ENCODE results near the gene GKAP1.
A peak's percentile ranks its signal among the peaks of the same experiment; 100 is the strongest.
"Not testable (repeated sequence)": the region's sequence is repeated elsewhere in the genome, so short reads cannot be mapped to it uniquely, and the experiment has no call there.

The GKAP1 gene
- total RNA-seq: 1.6 to 20.0 (median 10.8) reads per million in 9 experiments

DNA sequence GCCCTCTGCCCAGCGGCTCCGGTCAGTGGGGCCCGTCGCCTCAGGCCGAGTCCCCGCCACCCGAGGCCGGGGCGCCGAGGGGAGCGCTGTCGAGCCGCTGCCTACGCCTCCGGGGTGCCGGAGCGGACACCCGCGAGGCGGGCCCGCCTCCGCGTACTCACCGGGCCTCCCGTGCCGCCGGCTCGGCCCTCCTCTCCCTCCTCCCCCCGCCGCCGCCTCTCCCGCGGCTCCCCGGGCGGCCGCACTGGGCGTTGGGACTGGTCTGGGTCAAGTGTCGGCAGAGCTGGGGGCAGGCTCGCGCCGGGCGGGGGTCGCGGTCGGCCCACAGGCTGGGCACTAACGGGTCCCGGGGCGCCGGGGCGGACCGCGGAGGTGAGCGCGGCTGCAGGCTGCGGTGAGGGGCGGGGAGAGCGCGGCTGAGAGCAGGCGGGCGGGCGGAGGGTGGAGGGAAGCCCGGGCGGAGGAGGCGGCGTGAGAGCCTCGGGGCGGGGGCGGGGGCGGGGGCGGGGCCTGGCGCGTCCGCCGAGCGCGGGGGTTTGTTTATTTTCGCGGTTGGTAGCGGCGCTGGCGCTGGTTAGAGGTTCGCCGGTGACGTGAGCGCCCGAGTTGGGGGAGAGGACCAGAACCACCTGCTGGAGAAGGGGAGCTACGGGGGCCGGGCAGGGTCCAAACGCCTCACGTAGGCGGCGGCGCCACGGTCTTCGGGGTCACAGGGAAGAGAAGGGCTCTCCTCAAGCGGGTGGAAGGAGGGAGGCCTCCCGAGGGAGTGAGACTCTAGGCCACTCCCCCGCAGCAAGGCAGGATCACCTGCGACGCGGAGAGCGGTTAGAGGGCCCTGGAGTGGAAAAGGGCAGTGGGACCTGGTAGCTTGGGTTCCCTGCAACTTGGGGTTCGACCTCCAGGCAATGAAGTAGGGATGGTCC is at the start of gene GKAP1:
TSS of gene GKAP1 (minus strand) at position 414 of the 923 bp plus-strand sequence. CDS start 11,252 bp downstream, outside the sequence.
- not testable (repeated sequence) for H3K27me3 Mint-ChIP-seq; H3K4me1 Mint-ChIP-seq (ENCODE audit: low read depth in 2 of 2); H3K9me3 Mint-ChIP-seq
- DNase-seq (peak; percentile 76 to 79 (median 77)), ATAC-seq (replicated peaks) (peak; percentile 84)
- Mint-ChIP-seq H3K27ac (peak within 1 kb of the TSS; percentile 85 to 89), H3K4me3 (peak within 1 kb of the TSS; percentile 80 to 82), H3K36me3 (ENCODE audit: insufficient read depth) (peaks cover 19% of the 10 kb centered on the region)

DNA sequence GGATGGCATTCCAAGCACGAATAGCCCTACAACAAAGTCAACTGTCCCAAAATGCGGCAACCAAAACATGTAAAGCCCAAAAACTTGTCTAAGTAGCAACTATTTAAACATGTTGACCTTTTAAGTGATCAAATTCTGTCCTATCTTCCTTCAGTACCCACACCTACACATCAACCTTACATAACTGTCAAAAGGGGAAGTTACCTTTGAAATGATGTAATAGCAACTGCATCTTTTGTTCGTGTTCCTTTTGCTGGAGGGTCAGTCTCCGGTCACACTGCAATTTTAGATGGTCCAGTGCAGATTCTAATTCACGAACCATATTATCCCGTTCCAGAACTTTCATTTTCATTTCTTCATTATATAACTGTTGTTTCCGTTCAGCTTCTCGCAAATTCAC is 32.3 kb upstream of the GKAP1 start:
- H3K27ac Mint-ChIP-seq; DNase-seq; ATAC-seq (replicated peaks); H3K4me3 Mint-ChIP-seq; H3K36me3 Mint-ChIP-seq (ENCODE audit: insufficient read depth); H3K9me3 Mint-ChIP-seq; H3K4me1 Mint-ChIP-seq (ENCODE audit: low read depth in 2 of 2); H3K27me3 Mint-ChIP-seq: not testable (repeated sequence)

DNA sequence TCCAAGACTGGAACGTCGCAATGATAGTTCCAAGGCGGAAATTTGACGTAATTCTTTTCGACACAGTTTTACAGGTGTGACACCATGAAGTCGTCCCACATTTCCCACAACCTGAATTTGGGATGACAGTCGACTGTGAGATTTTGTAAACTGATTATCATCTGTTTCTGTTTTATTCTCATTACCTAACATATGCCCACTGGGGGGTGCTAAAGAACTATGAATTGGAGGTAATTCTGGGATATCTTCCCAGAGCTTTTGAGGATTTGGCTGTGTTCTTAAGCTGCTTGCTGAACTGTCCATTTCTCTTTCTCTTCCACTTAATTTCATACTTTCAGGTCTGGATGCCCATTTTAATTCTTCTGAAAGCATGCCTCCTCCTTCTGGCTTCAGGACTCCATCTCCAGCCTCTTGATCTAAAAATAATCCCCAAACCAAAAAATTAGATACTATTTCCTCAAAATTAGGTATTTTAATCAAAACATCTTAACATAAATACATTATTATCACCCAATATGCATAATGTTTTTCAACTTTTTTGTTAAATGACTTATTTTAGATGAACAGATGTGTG is 19.6 kb upstream of the GKAP1 start:
- ATAC-seq (replicated peaks): peak; percentile 35
- H3K4me1 Mint-ChIP-seq (ENCODE audit: low read depth in 2 of 2); H3K27me3 Mint-ChIP-seq; H3K27ac Mint-ChIP-seq; H3K4me3 Mint-ChIP-seq; H3K36me3 Mint-ChIP-seq (ENCODE audit: insufficient read depth); H3K9me3 Mint-ChIP-seq; DNase-seq: not testable (repeated sequence)

DNA sequence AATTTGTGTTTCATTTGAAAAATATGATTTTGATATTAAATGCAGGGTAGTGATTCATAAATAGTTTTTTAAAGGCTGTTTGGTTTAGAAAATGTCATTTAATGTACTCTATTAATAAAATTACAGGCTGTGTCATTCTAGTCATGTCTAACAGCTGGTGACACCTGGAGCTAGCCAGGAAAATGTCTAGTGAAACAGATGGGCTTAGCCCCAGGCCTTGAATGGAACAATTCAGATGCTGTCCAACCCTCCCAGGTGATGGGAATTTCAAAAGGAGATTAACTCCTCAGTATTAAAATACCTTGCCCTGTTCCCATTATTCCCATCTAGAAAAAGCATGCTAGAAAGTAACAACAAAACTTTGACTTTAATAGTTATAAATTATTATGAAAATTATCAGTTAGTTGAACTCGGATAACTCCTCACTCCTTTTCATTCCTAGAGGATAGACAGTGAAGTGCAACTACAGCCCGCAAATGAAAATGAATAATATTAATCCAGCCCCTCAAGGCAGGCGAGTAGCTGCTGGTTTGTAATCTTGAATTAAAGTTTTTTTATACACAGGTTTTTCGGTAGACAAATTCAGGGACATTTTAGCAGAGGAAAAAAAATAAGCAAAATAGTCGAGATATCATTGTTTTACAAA is 13.0 kb upstream of the GKAP1 start:
- H3K4me3 Mint-ChIP-seq; ATAC-seq (replicated peaks); DNase-seq; H3K9me3 Mint-ChIP-seq; H3K27me3 Mint-ChIP-seq; H3K27ac Mint-ChIP-seq; H3K36me3 Mint-ChIP-seq (ENCODE audit: insufficient read depth); H3K4me1 Mint-ChIP-seq (ENCODE audit: low read depth in 2 of 2): not testable (repeated sequence)

DNA sequence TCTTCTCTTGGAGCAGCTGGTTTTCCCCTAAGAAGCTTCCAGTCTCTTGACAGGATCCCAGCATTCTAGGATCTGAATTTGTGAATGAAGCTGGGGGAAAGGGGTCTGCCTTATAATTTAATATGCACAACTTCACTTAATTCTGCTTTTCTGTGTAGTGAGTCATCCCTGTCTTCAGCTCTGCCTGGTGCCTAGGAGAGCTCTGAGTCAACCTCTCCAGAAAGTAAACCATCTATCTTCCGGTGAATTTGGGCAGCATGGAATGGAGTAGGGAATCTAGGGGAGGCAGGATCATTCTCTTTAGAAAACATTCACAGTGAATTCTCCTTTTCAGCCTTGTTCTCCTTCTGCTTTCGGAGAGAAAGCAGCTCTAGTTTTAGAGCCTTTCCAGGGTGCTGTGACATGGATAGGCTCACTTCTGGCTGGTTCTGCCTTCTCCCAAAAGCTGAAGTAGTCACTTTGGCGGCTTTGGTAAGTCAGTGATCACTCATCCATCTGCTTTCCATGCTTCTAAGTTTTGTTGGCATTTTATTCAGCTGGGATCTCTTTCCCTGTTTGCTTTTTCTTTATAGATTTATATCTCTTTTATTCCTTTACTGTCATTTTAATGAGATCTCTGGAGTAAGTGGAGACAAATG is 7.5 kb upstream of the GKAP1 start:
- not testable (repeated sequence) for ATAC-seq (replicated peaks); H3K27ac Mint-ChIP-seq; DNase-seq; H3K4me3 Mint-ChIP-seq; H3K27me3 Mint-ChIP-seq; H3K9me3 Mint-ChIP-seq; H3K36me3 Mint-ChIP-seq (ENCODE audit: insufficient read depth); H3K4me1 Mint-ChIP-seq (ENCODE audit: low read depth in 2 of 2)

DNA sequence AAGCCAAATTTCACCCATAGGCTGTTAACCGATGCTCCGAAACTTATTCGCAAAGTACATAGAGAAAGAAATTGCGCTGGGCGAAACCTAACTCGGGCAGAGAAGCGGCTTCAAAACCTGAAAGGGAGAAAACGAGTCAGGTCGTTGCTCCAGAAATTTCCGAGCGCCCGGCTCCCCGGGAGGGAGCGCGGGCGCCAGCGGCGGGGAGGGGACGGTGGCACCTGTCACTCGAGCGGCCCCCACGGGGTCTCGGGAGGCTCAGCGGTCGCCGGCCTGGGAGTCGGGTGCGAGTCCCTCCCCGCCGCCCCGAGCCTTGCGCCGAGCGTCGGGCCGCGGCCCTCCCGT is 586 bp downstream of the GKAP1 start:
- H3K9me3 Mint-ChIP-seq; H3K4me1 Mint-ChIP-seq (ENCODE audit: low read depth in 2 of 2); H3K27me3 Mint-ChIP-seq: not testable (repeated sequence)
- H3K27ac Mint-ChIP-seq: peak overlapping the region; percentile 85 to 89
- DNase-seq (peak in 2 of 3 experiments; percentile 0 to 24), ATAC-seq (replicated peaks) (peak; percentile 2)
- H3K36me3 Mint-ChIP-seq (ENCODE audit: insufficient read depth): peaks cover 17% of the 10 kb centered on the region
- H3K4me3 Mint-ChIP-seq: peak overlapping the region; percentile 80 to 82

DNA sequence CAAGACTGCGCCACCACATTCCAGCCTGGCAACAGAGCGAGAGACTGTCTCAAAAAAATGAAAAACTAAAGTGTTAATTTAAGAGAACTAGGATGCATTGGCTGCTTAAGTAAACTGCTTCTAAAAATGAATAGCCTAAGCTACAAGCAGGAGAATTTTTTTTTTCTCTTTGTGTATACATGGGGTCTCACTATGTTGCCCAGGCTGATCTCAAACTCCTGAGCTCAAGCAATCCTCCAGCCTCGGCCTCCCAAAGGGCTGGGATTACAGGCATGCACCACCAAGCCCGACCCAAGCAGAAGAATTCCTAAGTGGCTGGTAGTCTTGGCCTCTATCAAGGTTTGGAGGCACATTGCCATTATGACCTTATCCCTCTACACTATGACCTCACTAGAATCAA is 2.4 kb downstream of the GKAP1 start:
- ATAC-seq (replicated peaks); H3K9me3 Mint-ChIP-seq; H3K27me3 Mint-ChIP-seq; H3K27ac Mint-ChIP-seq; H3K4me1 Mint-ChIP-seq (ENCODE audit: low read depth in 2 of 2); H3K4me3 Mint-ChIP-seq; DNase-seq: not testable (repeated sequence)
- peaks cover 17% of the 10 kb centered on the region for H3K36me3 Mint-ChIP-seq (ENCODE audit: insufficient read depth)

DNA sequence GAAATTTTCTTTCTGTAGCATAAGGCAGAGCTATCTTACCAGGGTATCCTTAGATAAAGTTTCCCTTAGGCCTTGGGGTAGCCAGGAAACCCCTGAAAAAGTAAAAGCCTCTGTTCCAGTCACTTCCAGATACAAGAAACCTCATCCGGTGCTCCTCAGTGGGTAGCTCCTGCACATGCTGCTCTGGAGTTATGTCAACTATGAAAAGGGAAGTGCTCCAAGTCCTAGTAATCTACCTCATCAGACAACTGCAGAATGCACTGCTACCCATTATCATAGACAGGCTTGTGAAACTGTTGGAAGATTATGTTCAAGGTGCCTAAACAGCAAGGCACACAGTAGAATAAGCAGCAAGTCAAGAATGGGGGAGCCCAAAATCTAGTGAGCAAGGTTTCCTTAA is 8.4 kb downstream of the GKAP1 start:
- not testable (repeated sequence) for H3K9me3 Mint-ChIP-seq; ATAC-seq (replicated peaks); DNase-seq

DNA sequence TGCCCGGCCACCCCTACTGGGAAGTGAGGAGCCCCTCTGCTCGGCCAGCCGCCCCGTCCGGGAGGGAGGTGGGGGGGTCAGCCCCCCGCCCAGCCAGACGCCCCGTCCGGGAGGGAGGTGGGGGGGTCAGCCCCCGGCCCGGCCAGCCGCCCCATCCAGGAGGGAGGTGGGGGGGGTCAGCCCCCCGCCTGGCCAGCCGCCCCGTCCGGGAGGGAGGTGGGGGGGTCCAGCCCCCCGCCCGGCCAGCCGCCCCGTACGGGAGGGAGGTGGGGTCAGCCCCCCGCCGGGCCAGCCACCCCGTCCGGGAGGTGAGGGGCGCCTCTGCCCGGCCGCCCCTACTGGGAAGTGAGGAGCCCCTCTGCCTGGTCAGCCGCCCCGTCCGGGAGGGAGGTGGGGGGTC is 13.1 kb downstream of the GKAP1 start:
- ATAC-seq (replicated peaks); H3K27me3 Mint-ChIP-seq; H3K9me3 Mint-ChIP-seq; H3K4me1 Mint-ChIP-seq (ENCODE audit: low read depth in 2 of 2); DNase-seq; H3K27ac Mint-ChIP-seq; H3K4me3 Mint-ChIP-seq: not testable (repeated sequence)
- peaks cover 10% of the 10 kb centered on the region for H3K36me3 Mint-ChIP-seq (ENCODE audit: insufficient read depth)

More for the DNA sequence above, 8.4 kb downstream of the GKAP1 start:
- H3K27ac Mint-ChIP-seq; H3K4me3 Mint-ChIP-seq; H3K27me3 Mint-ChIP-seq; H3K36me3 Mint-ChIP-seq (ENCODE audit: insufficient read depth); H3K4me1 Mint-ChIP-seq (ENCODE audit: low read depth in 2 of 2): not testable (repeated sequence)

DNA sequence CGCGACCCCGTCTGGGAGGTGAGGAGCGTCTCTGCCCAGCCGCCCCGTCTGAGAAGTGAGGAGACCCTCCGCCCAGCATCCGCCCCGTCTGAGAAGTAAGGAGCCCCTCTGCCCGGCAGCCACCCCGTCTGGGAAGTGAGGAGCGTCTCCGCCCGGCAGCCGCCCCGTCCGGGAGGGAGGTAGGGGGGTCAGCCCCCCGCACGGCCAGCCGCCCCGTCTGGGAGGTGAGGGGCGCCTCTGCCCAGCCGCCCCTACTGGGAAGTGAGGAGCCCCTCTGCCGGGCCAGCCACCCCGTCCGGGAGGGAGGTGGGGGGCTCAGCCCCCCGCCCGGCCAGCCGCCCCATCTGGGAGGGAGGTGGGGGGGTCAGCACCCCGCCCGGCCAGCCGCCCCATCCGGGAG is 13.6 kb downstream of the GKAP1 start:
- H3K4me1 Mint-ChIP-seq (ENCODE audit: low read depth in 2 of 2); H3K27me3 Mint-ChIP-seq; H3K4me3 Mint-ChIP-seq; H3K27ac Mint-ChIP-seq; H3K9me3 Mint-ChIP-seq; DNase-seq; ATAC-seq (replicated peaks): not testable (repeated sequence)
- peaks cover 14% of the 10 kb centered on the region for H3K36me3 Mint-ChIP-seq (ENCODE audit: insufficient read depth)

DNA sequence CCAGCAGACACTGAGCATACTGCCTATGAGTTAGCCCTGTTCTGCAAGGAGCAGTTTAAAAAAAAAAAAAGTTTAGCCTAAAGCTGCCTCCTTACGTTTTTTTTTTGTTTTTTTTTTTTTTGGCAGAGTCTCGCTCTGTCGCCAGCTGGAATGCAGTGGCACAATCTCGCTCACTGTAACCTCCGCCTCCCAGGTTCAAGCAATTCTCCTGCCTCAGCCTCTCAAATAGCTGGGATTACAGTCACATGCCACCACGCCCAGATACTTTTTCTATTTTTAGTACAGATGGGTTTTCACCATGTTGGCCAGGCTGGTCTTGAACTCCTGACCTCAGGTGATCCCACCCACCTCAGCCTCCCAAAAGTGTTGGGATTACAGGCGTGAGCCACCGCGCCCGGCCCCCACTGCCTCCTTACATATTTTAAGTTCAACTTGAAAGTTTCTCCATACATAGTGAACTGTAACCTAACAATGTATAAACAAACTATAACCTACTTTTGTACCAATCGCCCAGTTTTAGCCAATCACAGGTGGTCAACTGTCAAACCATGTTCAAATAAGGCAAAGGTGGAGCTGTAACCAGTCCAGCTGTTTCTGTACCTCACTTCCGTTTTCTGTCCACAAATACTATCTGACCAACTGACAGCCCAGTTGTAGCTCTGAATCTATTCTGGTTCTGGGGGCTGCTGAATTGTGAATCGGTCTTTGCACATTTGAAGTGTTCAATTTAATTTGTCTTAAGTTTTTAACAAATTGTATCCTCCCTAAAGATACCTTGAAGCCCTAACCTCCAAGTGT is 17.1 kb downstream of the GKAP1 start:
- H3K4me1 Mint-ChIP-seq (ENCODE audit: low read depth in 2 of 2): no peaks in the 10 kb centered on the region
- peak overlapping the region in 1 of 2 donors; percentile 31 for H3K27ac Mint-ChIP-seq
- H3K9me3 Mint-ChIP-seq: no peaks in the 10 kb centered on the region
- H3K4me3 Mint-ChIP-seq: no peak overlapping the region
- H3K36me3 Mint-ChIP-seq (ENCODE audit: insufficient read depth): peaks cover 16% of the 10 kb centered on the region
- DNase-seq (no peak), ATAC-seq (replicated peaks) (no peak)
- no peaks in the 10 kb centered on the region for H3K27me3 Mint-ChIP-seq

DNA sequence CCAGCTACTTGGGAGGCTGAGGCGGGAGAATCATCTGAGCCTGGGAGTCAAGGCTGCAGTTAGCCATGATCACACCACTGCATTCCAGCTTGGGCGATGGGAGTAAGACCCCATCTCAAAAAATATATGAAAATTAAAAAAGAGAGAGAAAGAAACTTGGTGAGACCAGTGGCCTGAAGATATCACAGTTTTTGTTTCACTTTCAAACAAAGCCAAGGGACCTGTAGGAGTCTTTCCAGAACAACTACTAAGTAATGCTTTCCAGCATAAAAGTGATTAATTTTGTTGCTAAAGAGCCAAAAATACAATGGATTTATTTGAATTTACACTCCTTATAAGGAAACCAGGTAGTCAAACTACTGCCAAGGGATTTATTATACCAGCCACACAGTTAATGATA is 23.5 kb downstream of the GKAP1 start:
- DNase-seq (no peak), ATAC-seq (replicated peaks) (no peak)
- no peaks in the 10 kb centered on the region for H3K9me3 Mint-ChIP-seq
- H3K27ac Mint-ChIP-seq: peak overlapping the region in 1 of 2 donors; percentile 73
- no peaks in the 10 kb centered on the region for H3K4me1 Mint-ChIP-seq (ENCODE audit: low read depth in 2 of 2)
- H3K36me3 Mint-ChIP-seq (ENCODE audit: insufficient read depth): peaks cover 9% of the 10 kb centered on the region
- peak overlapping the region in 1 of 2 donors; percentile 46 for H3K4me3 Mint-ChIP-seq
- H3K27me3 Mint-ChIP-seq: no peaks in the 10 kb centered on the region

DNA sequence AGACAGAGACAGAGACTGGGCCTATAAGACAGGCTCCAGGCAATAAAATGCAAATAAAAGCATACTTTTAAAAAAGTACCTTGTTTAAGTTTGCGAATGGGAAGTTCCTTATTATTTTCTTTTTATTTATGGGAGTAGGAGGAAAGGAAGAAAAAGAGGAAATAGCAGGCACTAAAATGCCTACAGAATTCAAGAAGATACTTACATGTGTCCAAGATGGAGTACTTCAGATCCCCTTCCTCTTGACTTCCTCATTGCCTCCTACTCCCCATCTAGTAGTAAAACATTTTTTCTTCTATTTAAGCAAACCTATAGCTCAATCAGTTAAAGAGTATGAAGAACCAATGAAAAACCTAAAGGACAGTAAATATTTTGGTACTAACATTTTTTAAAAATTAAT is 24.8 kb downstream of the GKAP1 start:
- DNase-seq (no peak), ATAC-seq (replicated peaks) (no peak)
- peak overlapping the region in 1 of 2 donors; percentile 17 for H3K27ac Mint-ChIP-seq
- no peaks in the 10 kb centered on the region for H3K27me3 Mint-ChIP-seq
- H3K9me3 Mint-ChIP-seq: no peaks in the 10 kb centered on the region
- H3K4me3 Mint-ChIP-seq: no peak overlapping the region
- no peaks in the 10 kb centered on the region for H3K4me1 Mint-ChIP-seq (ENCODE audit: low read depth in 2 of 2)
- peaks cover 3% of the 10 kb centered on the region for H3K36me3 Mint-ChIP-seq (ENCODE audit: insufficient read depth)
